Transverse colon (tissue), 3 donors: ENCODE measurements around the gene AICDA.
"Not testable (repeated sequence)": the region's sequence is repeated elsewhere in the genome, so short reads cannot be mapped to it uniquely, and the experiment has no call there.

Experiments
- EP300 ChIP-seq: sonication (generic); formaldehyde crosslinking; IDR thresholded peaks from one replicate; pipeline ENCODE4 v1.6.1; 2017; ENCODE audit warnings: antibody characterized with exemption, low read depth
- POLR2AphosphoS5 ChIP-seq, 3 donors: sonication (generic); formaldehyde crosslinking; IDR thresholded peaks; one replicate each; pipeline ENCODE4 v1.6.1; 2016; ENCODE audit warnings: antibody characterized with exemption in 3 of 3

DNA sequence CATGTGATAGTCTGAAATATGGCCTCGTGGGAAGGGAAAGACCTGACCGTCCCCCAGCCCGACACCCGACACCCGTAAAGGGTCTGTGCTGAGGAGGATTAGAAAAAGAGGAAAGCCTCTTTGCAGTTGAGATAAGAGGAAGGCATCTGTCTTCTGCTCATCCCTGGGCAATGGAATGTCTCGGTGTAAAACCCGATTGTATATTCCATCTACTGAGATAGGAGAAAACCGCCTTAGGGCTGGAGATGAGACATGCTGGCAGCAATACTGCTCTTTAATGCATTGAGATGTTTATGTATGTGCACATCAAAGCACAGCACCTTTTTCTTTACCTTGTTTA lies 23.3 kb upstream of the AICDA start:
- not testable (repeated sequence) for TF ChIP-seq EP300; POLR2AphosphoS5 (IDR thresholded peaks at IDR 0.05)
